ENCODE results near the gene IL32.

The IL32 gene, protein sequence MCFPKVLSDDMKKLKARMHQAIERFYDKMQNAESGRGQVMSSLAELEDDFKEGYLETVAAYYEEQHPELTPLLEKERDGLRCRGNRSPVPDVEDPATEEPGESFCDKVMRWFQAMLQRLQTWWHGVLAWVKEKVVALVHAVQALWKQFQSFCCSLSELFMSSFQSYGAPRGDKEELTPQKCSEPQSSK

GRCh38 chr16:3065069-3065741 lies at the start of gene IL32:
Gene IL32, plus strand, starts transcription at chr16:3065640. Its CDS starts 172 bp downstream, at chr16:3065812.
- DNase-seq = peak; percentile 54 to 75 (median 74)

GRCh38 chr16:3015865-3016521 lies 49.4 kb upstream of the IL32 start:
- DNase-seq = no peak

DNA sequence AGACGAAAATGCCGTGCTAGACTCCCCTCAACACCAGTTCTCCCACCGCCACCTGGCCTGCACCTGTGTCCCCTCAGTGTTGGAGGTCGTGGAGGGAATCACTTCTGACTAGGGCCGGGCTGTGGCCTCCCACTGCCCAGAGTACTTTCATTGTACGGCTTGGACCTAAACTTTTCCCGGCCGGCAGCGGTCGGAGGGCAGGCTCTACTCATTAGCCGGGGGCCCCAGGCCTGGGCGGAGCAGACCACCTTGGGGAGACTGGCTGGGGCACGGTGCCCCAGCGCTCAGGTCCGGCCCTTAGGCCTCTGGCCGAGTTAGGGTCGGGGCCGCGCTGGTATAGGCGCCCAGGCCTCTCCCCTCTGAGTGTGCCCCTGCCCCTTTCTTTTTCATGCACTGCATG lies 48.1 kb upstream of the IL32 start:
- no peak for DNase-seq

DNA sequence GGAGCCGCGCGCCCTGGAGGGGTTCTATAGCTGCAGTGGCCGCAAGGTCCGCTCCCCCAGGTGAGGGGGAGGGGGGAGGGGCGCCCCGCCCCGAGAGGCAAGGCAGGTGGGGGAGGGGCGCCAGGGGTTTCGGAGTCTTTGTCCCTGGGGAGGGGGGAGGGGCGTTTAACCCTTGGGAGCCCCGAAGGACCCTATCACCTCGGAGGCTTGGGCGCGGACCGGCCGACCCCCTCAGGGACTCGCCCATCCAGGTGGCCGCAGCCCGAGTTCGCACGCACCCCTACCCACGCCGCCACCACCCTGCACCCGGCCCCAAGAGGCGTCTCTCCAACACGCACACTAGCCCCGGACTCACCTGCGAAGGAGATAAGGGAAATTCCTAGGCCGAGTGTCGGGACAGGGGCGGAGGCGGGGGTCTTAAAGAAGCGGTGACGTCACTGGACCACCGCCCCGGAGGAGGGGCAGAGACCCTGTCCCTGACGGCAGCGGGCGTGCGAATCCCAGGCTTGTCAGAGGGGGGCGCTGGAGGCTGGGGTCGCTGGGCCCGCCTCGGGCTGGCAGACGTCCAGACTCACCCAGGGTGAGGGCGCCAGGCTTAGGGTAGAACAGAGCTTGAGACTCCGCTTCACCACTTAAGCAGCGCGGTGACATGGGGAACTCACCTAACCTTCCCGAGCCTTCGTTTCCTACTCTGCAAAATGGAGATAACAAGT lies 47.5 kb upstream of the IL32 start, which contains the start of gene CLDN6:
Gene CLDN6 (minus strand): TSS at position 390 of the 713 bp plus-strand sequence. CDS start 2,162 bp downstream, outside the sequence.
- peak in 1 of 3 donors; percentile 48 for DNase-seq

DNA sequence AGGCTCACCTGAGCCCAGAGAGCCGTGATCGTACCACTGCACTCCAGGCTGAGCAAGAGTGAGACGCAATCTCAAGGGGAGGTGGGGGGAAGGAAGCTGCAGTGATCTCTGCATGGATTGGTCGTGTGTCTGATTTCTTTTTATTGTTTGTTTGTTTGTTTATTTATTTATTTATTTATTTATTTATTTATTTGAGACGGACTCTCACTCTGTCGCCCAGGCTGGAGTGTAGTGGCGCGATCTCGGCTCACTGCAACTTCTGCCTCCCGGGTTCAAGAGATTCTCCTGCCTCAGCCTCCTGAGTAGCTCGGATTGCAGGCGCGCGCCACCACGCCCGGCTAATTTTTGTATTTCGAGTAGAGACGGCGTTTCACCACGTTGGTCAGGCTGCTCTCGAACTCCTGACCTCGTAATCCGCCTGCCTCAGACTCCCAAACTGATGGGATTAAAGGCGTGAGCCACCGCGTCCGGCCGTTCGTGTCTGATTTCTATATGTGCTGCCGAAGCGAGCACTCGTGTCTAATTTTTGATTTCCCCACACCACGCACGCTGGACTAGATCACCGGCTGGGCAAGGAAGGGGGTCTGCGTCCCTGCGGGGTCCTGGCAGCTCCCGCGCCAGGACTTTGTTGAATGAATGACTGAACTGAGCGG lies 45.7 kb upstream of the IL32 start:
- DNase-seq = no peak

GRCh38 chr16:3020247-3020603 lies 45.2 kb upstream of the IL32 start, which contains the start of gene TNFRSF12A:
Gene TNFRSF12A, plus strand, starts transcription at chr16:3020368. Its CDS starts 30 bp downstream, at chr16:3020398.
- peak; percentile 87 to 97 (median 94) for DNase-seq

DNA sequence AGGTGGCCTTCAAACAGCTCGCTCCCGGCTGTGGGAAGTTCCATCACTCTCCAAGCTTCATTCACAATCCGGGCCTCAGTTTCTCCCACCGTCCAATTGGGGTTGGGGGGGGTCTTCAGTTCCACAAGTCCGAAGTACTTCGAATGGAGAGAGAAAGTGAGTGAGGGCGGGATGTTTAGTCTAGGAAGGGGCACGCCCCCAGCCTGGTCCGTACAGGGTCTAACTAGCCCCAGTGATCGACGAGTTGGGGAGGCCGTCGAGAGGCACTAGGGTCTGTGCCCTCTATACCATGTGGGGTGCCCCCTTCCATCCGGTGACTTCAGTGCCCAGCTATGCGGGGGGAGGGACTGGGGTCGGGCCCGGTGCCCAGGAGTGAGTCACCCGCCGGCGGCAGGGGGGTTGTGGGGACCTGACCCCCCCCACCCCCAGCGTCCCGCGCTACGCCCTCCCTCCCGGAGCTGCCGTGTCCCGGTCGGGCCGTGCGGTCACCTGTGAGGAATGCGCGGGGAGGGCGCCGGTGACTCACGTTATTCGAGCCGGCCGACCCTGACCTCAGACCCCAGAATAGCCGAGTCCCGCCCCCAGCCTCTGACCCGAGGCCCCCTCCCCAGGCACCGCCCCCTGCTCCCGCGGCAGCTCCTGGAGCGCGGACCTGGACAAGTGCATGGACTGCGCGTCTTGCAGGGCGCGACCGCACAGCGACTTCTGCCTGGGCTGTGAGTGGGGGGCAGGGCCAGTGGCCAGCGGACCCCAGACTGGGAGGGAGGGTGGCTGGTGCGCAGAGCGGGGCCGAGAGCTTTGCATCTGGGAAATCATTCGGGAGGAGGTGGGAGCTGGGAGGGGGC lies 44.6 kb upstream of the IL32 start:
- DNase-seq = peak; percentile 30 to 65 (median 48)

- peak; percentile 72 to 91 (median 82) for DNase-seq
These were observed 43.8 kb upstream of the IL32 start for GRCh38 chr16:3021449-3022207.

DNA sequence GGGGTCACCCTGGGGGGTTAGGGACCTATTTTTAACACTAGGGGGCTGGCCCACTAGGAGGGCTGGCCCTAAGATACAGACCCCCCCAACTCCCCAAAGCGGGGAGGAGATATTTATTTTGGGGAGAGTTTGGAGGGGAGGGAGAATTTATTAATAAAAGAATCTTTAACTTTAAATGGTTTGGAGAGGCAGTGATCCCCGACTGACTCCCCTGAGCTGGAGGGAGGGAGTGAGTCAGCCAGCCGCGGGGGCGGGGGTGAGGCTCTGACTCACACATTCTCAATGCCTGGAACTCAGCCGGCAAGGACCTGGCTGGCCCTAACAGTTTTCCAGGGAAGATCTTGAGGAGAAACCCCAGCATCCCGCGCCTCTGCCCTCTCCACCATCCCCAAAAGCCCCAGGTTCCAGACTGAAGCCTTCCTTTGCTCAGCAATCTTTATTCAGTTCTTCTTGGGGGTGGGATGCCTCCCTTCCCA lies 43.2 kb upstream of the IL32 start:
- peak; percentile 95 to 97 (median 96) for DNase-seq

GRCh38 chr16:3022684-3023414 lies 42.6 kb upstream of the IL32 start:
- peak in 2 of 3 donors; percentile 32 to 41 for DNase-seq

DNA sequence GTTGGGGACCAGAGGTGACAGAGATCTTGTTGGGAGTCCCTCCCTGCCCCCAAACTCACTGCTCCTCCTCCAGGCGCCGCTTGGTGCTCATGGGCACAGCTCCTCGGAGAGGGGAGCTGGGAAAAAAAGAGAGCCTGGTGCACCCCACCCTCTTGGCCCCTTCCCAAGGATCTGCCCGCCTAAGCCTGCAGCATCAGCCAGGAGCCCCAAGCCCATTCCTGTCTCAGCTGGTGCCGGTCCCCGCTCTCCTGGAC lies 42.1 kb upstream of the IL32 start:
- no peak for DNase-seq

GRCh38 chr16:3023669-3024478 lies 41.6 kb upstream of the IL32 start, which contains the start of the genes HCFC1R1 and THOC6:
Gene HCFC1R1, minus strand, starts transcription at chr16:3023942. Its CDS starts 1 bp downstream, at chr16:3023941.
Gene THOC6, plus strand, starts transcription at chr16:3024035. Its CDS starts 292 bp downstream, at chr16:3024327.
- DNase-seq = peak; percentile 98

DNA sequence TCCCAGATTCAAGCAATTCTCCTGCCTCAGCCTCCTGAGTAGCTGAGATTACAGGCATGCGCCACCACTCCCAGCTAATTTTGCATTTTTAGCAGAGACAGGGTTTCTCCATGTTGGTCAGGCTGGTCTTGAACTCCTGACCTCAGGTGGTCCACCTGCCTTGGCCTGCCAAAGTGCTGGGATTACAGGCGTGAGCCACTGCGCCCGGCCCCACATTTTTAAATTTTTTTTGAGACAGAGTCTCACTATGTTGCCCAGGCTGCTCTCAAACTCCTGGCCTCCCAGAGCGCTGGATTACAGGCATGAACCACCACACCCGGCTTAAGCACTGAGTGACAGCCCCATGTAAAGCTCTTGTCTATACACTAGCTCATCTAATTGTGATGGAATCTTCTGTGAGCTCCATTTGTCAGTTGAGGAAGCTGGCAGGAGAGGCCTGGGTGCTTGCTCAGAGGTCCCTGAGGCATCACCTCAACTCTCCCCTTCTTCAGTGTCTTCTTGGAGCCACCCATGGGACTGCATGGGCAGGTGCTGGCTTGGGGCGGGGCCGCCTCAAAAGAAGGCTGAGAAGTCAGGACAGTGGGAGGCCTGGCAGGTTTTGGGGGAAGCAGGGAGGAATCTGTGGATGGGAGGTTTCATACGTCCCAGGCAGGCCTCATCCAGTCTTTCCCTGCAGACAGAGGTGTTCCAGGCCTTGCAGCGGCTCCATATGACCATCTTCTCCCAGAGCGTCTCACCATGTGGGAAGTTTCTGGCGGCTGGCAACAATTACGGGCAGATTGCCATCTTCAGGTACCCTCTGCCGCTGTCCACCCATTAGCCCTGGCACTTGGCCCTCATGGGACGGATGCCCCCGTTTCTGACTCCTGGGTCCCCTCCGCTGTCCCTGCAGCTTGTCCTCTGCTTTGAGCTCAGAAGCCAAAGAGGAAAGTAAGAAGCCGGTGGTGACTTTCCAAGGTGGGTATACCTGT lies 40.1 kb upstream of the IL32 start:
- no peak for DNase-seq

DNA sequence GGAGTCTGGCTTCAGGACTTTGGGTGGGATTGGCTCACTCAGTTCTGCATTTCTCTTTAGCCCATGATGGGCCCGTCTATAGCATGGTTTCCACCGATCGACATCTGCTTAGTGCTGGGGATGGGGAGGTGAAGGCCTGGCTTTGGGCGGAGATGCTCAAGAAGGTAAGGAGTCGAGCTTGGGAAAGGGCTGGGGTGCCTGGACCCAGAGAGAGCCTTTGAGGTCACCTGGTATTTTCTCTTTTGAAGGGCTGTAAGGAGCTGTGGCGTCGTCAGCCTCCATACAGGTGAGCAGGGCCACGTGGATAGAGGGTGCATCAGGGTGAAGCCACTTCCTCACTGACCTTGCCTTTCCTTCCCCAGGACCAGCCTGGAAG lies 39.4 kb upstream of the IL32 start:
- DNase-seq = no peak

DNA sequence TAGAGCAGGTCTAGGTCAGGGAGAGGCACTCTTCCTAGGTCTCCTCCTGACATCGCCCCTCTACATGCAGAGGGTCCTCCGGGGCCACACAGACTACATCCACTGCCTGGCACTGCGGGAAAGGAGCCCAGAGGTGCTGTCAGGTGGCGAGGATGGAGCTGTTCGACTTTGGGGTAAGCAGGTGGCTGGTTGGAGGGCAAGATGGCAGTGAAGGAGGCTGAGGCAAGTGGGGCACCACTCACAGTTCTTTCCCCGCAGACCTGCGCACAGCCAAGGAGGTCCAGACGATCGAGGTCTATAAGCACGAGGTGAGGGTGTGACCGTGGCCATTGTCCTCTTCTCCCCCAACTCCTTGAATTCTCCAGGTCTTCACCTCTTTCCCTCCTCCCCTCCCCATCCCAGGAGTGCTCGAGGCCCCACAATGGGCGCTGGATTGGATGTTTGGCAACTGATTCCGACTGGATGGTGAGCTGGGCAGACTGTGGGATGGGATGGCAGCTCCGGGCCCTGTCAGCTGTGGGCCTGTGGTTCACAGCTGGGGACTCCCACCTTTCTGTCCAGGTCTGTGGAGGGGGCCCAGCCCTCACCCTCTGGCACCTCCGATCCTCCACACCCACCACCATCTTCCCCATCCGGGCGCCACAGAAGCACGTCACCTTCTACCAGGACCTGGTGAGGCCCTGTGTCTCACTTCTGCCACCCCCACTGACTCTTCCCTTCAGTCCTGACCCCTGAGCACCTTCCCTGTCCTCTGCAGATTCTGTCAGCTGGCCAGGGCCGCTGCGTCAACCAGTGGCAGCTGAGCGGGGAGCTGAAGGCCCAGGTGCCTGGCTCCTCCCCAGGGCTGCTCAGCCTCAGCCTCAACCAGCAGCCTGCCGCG lies 38.6 kb upstream of the IL32 start:
- no peak for DNase-seq

DNA sequence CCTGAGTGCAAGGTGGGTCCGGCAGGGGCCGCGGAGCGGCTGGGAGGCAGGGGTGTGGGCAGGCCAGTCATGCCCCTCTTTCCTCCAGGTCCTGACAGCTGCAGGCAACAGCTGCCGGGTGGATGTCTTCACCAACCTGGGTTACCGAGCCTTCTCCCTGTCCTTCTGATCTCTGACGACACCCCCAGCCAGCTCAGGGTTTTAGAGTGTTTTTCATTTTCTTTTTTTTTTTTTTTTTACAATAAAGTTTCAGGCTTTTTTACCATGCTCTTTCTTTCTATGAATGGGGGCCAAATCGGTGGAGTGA lies 38.0 kb upstream of the IL32 start:
- no peak for DNase-seq

All from suppressor macrophage treated with lipopolysaccharide for 1 hour (primary cell).